MM.1S (cell line): ENCODE data around the gene PTPRJ.

Source experiments
- CTCF ChIP-seq: fragments of 300-600 bp; sonication (generic); IDR thresholded peaks from 2 replicates; pipeline ENCODE4 v1.5.1; 2016; ENCODE audit warnings: antibody characterized with exemption, low read length, mixed read lengths
- EZH2 ChIP-seq: fragments of 300-600 bp; sonication (generic); optimal IDR thresholded peaks from 2 replicates; pipeline ENCODE3; 2017; ENCODE audit warnings: low read depth, mild to moderate bottlenecking, antibody characterized with exemption, low read length, mixed read lengths

DNA sequence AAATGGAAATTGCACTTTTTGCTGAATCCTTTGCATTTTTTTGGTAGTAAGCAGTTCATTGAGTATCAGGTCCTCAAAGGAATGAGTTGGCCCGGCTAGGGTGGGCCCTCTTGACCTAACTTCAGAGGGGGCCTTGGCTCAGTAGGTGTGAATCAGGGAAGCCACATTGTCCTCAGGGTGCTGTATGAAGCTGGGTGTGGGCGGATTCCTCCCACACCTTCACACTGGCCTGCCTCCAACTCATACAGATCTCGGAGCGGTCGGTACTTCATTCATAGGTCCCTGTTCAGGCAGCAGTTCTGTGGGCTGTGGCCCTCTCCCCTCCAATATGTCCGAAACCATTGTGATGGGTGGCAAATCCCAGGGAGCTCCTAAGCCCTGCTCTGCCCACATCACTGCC, 188.9 kb downstream of the PTPRJ start:
- TF ChIP-seq CTCF: no peak
- TF ChIP-seq EZH2: no peak
